ENCODE results near the gene STX1A. TPM values are rescaled to one million over a fixed set of nuclear protein-coding genes. Genes with fewer than 3 reads are reported as not detected.
"Not testable (repeated sequence)": the region's sequence is repeated elsewhere in the genome, so short reads cannot be mapped to it uniquely, and the experiment has no call there.

The STX1A gene
- total RNA-seq, 4 donors from 2014 or later, result 2.9 to 9.2 (median 4.6) TPM

DNA sequence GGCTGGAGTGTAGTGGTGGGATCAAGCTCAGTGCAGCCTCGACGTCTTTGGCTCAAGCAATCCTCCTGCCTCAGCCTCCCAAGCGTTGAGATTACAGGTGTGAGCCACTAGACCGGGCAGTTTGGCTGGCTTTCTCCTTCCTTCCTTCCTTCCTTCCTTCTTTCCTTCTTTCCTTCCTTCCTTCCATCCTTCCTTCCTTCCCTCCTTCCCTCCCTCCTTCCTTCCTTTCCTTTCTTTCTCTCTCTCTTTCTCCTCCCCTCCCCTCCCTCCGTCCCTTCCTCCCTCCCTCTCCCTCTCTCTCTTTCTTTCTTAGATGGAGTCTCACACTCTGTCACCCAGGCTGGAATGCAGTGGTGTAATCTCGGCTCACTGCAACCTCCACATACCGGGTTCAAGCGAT, 59.5 kb downstream of the STX1A start:
- TF ChIP-seq POLR2A (IDR thresholded peaks at IDR 0.05), result no peak
- TF ChIP-seq CTCF (IDR thresholded peaks at IDR 0.05), result no peak
- intact Hi-C loops (cut with DNase I; ENCODE audit: low total_unique reads), result no loop called here
- no peak for DNase-seq (ENCODE audit: low spot score in 2 of 2)
- H3K4me3 ChIP-seq (ENCODE audit: low read depth, poor library complexity, severe bottlenecking), result no peak overlapping the region
- 63 to 68% methylated on average over 8 of the region's 8 CpGs for WGBS, 2 donors

- H3K4me3 ChIP-seq (ENCODE audit: low read depth, poor library complexity, severe bottlenecking); intact Hi-C loops (cut with DNase I; ENCODE audit: low total_unique reads); DNase-seq (ENCODE audit: low spot score in 2 of 2): not testable (repeated sequence)
- WGBS, 2 donors, result 80 to 84% methylated on average over 4 of the region's 4 CpGs
Observed at GRCh38 chr7:73655309-73655708, 64.2 kb downstream of the STX1A start.

DNA sequence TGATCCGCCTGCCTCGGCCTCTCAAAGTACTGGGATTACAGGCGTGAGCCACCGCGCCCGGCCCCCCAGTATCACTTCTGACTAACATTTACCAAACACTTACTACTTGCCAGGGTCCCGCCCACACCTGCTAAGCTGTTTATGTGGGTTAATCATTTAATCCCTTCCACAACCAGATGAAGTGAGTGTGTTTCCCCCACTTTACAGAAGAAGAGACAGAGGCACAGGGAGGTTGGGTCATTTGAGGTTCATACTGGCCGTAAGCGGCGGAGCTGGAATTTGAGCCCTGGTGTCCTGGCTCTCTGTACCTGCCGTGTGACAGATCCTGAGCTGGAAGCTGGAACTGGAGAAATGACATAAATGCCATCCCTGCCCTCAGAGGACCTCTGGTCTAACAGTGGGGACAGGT, 66.9 kb downstream of the STX1A start:
- TF ChIP-seq POLR2A (IDR thresholded peaks at IDR 0.05), result no peak
- DNase-seq (ENCODE audit: low spot score in 2 of 2), result no peak
- 82% methylated on average over 11 of the region's 11 CpGs for WGBS, 2 donors
- intact Hi-C loops (cut with DNase I; ENCODE audit: low total_unique reads), result no loop called here
- no peak overlapping the region for H3K4me3 ChIP-seq (ENCODE audit: low read depth, poor library complexity, severe bottlenecking)

DNA sequence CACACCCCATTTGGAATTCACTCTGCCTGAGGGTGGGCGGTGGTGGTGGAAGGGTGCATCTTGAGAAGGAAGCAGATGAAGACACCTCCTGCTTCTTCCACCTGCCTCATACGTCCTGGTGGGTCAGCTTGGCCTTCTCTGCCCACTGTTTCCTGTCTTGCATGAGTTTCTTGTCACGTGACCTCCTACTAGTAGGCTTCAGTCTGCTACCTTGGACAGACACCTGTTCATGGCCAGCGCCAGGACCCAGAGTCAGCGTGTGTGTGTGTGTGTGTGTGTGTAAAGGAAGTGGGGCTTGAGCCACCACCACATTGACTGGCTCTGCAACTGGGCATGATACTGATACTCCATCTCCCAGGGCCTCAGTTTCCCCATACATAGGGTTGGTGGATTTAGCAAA, 68.9 kb downstream of the STX1A start:
- 63 to 71% methylated on average over 5 of the region's 5 CpGs for WGBS, 2 donors
- no peak for DNase-seq (ENCODE audit: low spot score in 2 of 2)
- H3K4me3 ChIP-seq (ENCODE audit: low read depth, poor library complexity, severe bottlenecking), result no peak overlapping the region
- no peak for TF ChIP-seq CTCF (IDR thresholded peaks at IDR 0.05)
- TF ChIP-seq POLR2A (IDR thresholded peaks at IDR 0.05), result no peak
- intact Hi-C loops (cut with DNase I; ENCODE audit: low total_unique reads), result no loop called here

DNA sequence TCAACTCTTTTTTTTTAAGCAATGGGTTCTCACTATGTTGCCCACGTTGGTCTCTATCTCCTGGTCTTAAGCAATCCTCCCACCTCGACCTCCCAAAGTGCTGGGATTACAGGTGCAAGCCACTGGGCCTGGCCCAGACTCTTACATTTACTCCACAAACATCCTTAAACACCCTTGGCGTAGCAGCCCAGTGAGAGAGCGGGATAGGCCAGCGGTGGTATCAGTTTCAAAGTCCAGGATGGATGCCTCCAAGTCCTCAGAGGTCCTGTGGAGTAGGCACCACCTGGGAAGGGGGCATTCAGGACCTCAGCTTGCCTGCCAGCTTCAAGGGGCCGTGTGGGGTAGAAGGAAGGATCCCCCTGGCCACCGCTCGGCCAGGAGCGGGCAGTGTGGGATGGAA, 69.9 kb downstream of the STX1A start:
- intact Hi-C loops (cut with DNase I; ENCODE audit: low total_unique reads), result loop anchor here (10.0 kb wide), 1 partner anchor 185 kb away; no protein-coding TSS in a partner anchor
- H3K4me3 ChIP-seq (ENCODE audit: low read depth, poor library complexity, severe bottlenecking), result no peak overlapping the region
- DNase-seq (ENCODE audit: low spot score in 2 of 2), result no peak
- 48 to 55% methylated on average over 9 of the region's 9 CpGs for WGBS, 2 donors
- TF ChIP-seq CTCF (IDR thresholded peaks at IDR 0.05), result no peak
- no peak for TF ChIP-seq POLR2A (IDR thresholded peaks at IDR 0.05)

MicroRNA genes within 50 kb of the gene (microRNA counts, 767-probe panel; counts per million panel counts)
- 0 to 358 counts per million in 2 donors for microRNA hsa-miR-4284

Small RNA genes lying within 50 kb of the gene (microRNA-seq; reads per million reads assigned to microRNA genes)
- 0 reads per million in 2 donors for gene MIR4284 (ENCODE audit: borderline number of aligned reads in 1 of 2, borderline replicate concordance in 2 of 2)

Other genes starting within 250 kb of the STX1A start
- 10 to 100 TPM; 22.6 to 33.6 (median 28.8) TPM for gene BAZ1B, start 197.4 kb downstream of the STX1A start, total RNA-seq
- 10 to 100 TPM; 31.8 to 66.2 (median 47.7) TPM for gene BCL7B, start 162.0 kb downstream of the STX1A start, total RNA-seq
- 10 to 100 TPM; 32.2 to 52.1 (median 40.3) TPM for gene TBL2, start 141.1 kb downstream of the STX1A start, total RNA-seq
- gene MLXIPL, start 95.1 kb downstream of the STX1A start, total RNA-seq, result 10 to 100 TPM in 1 of 4 donors, 1 to 10 TPM in 3; 1.3 to 12.0 (median 5.6) TPM
- gene VPS37D, start 51.8 kb downstream of the STX1A start, total RNA-seq, result 1 to 10 TPM; 2.4 to 6.9 (median 4.1) TPM
- 1 to 10 TPM; 3.4 to 6.1 (median 4.1) TPM for gene DNAJC30, start 36.2 kb downstream of the STX1A start, total RNA-seq
- gene BUD23, start 36.1 kb downstream of the STX1A start, total RNA-seq, result 10 to 100 TPM; 46.3 to 57.8 (median 53.2) TPM
- gene ABHD11, start 19.1 kb upstream of the STX1A start, total RNA-seq, result 10 to 100 TPM; 24.9 to 29.0 (median 26.3) TPM
- gene CLDN3, start 50.6 kb upstream of the STX1A start, total RNA-seq, result 10 to 100 TPM; 11.8 to 24.3 (median 19.3) TPM
- 100 to 1,000 TPM; 208 to 533 (median 298) TPM for gene CLDN4, start 111.3 kb upstream of the STX1A start, total RNA-seq
- 1 to 10 TPM; 2.0 to 7.4 (median 4.3) TPM for gene METTL27, start 122.8 kb upstream of the STX1A start, total RNA-seq
- not detected for gene TMEM270, start 141.5 kb upstream of the STX1A start, total RNA-seq